Mesendoderm (in vitro differentiated cells): ENCODE data around the gene SERPINB10.
A peak's percentile ranks its signal among the peaks of the same experiment; 100 is the strongest.

ENCODE experiments used
- DNase-seq: peaks from one replicate; pipeline ENCODE4 v3.0.0; 2013
- H2AK5ac ChIP-seq: 2 replicates; pipeline ENCODE4 v1.6.1; 2013; ENCODE audit warnings: low read length, inconsistent platforms
- H2BK120ac ChIP-seq: 2 replicates; pipeline ENCODE4 v1.6.1; 2013; ENCODE audit warnings: low read depth, mild to moderate bottlenecking, low read length, moderate library complexity, mixed read lengths
- H2BK15ac ChIP-seq: replicated peaks from 2 replicates; pipeline ENCODE4 v1.6.1; 2013; ENCODE audit warnings: low read depth, mild to moderate bottlenecking, moderate library complexity
- H2BK5ac ChIP-seq: 2 replicates; pipeline ENCODE4 v1.6.1; 2013; ENCODE audit warnings: low read length, inconsistent platforms
- H3K18ac ChIP-seq: 2 replicates; pipeline ENCODE4 v1.6.1; 2013; ENCODE audit warnings: mild to moderate bottlenecking, low read length, mixed read lengths
- H3K23ac ChIP-seq: one replicate; pipeline ENCODE4 v1.6.1; 2013; ENCODE audit warnings: low read length
- H3K27ac ChIP-seq: 2 replicates; pipeline ENCODE4 v1.5.1; 2013; ENCODE audit warnings: low read depth, mild to moderate bottlenecking, inconsistent platforms, low read length, moderate library complexity
- H3K27me3 ChIP-seq: 2 replicates; pipeline ENCODE4 v1.6.1; 2013; ENCODE audit warnings: low read length, control low read depth, mild to moderate bottlenecking, inconsistent platforms; ENCODE audit not compliant: insufficient read depth, poor library complexity
- H3K36me3 ChIP-seq: 2 replicates; pipeline ENCODE4 v1.6.1; 2013; ENCODE audit warnings: low read length, inconsistent platforms; ENCODE audit not compliant: control insufficient read depth, insufficient read depth
- H3K4ac ChIP-seq: one replicate; pipeline ENCODE4 v1.6.1; 2013; ENCODE audit warnings: low read depth, mild to moderate bottlenecking, low read length, moderate library complexity
- H3K4me1 ChIP-seq: 2 replicates; pipeline ENCODE4 v1.6.1; 2013; ENCODE audit warnings: low read depth, low read length, inconsistent platforms; ENCODE audit not compliant: control insufficient read depth
- H3K4me2 ChIP-seq: 2 replicates; pipeline ENCODE4 v1.6.1; 2013; ENCODE audit warnings: low read length
- H3K4me3 ChIP-seq: 2 replicates; pipeline ENCODE4 v1.5.1; 2013; ENCODE audit warnings: mild to moderate bottlenecking, low read length
- H3K56ac ChIP-seq: one replicate; pipeline ENCODE4 v1.6.1; 2013; ENCODE audit warnings: low read length
- H3K79me1 ChIP-seq: 2 replicates; pipeline ENCODE4 v1.6.1; 2013; ENCODE audit warnings: low read length, inconsistent platforms
- H3K79me2 ChIP-seq: 2 replicates; pipeline ENCODE4 v1.6.1; 2013; ENCODE audit warnings: mild to moderate bottlenecking, low read length; ENCODE audit not compliant: control insufficient read depth, insufficient read depth
- H3K9ac ChIP-seq: 2 replicates; pipeline ENCODE4 v1.6.1; 2013; ENCODE audit warnings: low read length, inconsistent platforms
- H4K5ac ChIP-seq: one replicate; pipeline ENCODE4 v1.6.1; 2013; ENCODE audit warnings: low read length
- H4K8ac ChIP-seq: one replicate; pipeline ENCODE4 v1.6.1; 2013; ENCODE audit warnings: low read depth, mild to moderate bottlenecking, control low read depth, low read length, moderate library complexity
- WGBS: extraction: QIAGEN DNeasy Blood & Tissue Kit; methylation state at CpG from one replicate; pipeline ENCODE4 v1.1.7; 2013; ENCODE audit warnings: low lambda C conversion rate, missing lambda C conversion rate; ENCODE audit not compliant: insufficient coverage; ENCODE audit errors: extremely low coverage; 5-methylcytosine and 5-hydroxymethylcytosine counted together

SERPINB10 gene

GRCh38 chr18:63894106-63894772, 13.5 kb upstream of the SERPINB10 start:
- no peak overlapping the region for H3K27ac ChIP-seq
- H2BK15ac ChIP-seq: no peak overlapping the region
- no peak overlapping the region for H2BK120ac ChIP-seq
- no peaks in the 10 kb centered on the region for H3K36me3 ChIP-seq
- H3K4ac ChIP-seq: no peak overlapping the region
- no peak overlapping the region for H3K4me2 ChIP-seq
- no peak overlapping the region for H3K56ac ChIP-seq
- no peaks in the 10 kb centered on the region for H3K79me2 ChIP-seq
- H2BK5ac ChIP-seq: no peak overlapping the region
- no peak overlapping the region for H4K8ac ChIP-seq
- H3K9ac ChIP-seq: no peak overlapping the region
- H3K4me1 ChIP-seq: no peaks in the 10 kb centered on the region
- H3K79me1 ChIP-seq: no peaks in the 10 kb centered on the region
- H3K4me3 ChIP-seq: no peak overlapping the region
- no peak overlapping the region for H3K18ac ChIP-seq
- H2AK5ac ChIP-seq: no peak overlapping the region
- no peak for DNase-seq
- no peak overlapping the region for H4K5ac ChIP-seq
- no peak overlapping the region for H3K23ac ChIP-seq
- WGBS: no CpG with 5 or more reads among the region's 6 CpGs
- no peaks in the 10 kb centered on the region for H3K27me3 ChIP-seq

- WGBS: no CpG with 5 or more reads among the region's 6 CpGs
- no peaks in the 10 kb centered on the region for H3K27me3 ChIP-seq
Observed at GRCh38 chr18:63895190-63895589, 12.6 kb upstream of the SERPINB10 start.

GRCh38 chr18:63897072-63897471, 10.7 kb upstream of the SERPINB10 start:
- no peaks in the 10 kb centered on the region for H3K4me1 ChIP-seq
- H2BK15ac ChIP-seq: no peak overlapping the region
- H3K79me2 ChIP-seq: no peaks in the 10 kb centered on the region
- no peak overlapping the region for H2BK120ac ChIP-seq
- H4K5ac ChIP-seq: no peak overlapping the region
- no peak overlapping the region for H3K23ac ChIP-seq
- H3K27ac ChIP-seq: no peak overlapping the region
- H3K79me1 ChIP-seq: no peaks in the 10 kb centered on the region
- no peak overlapping the region for H2AK5ac ChIP-seq
- no peak overlapping the region for H3K18ac ChIP-seq
- H3K4ac ChIP-seq: no peak overlapping the region
- peak; percentile 20 for DNase-seq
- H4K8ac ChIP-seq: no peak overlapping the region
- WGBS: no CpG with 5 or more reads among the region's 4 CpGs
- H3K56ac ChIP-seq: no peak overlapping the region
- H3K4me2 ChIP-seq: no peak overlapping the region
- H3K27me3 ChIP-seq: no peaks in the 10 kb centered on the region
- H3K4me3 ChIP-seq: no peak overlapping the region
- H2BK5ac ChIP-seq: no peak overlapping the region
- H3K36me3 ChIP-seq: no peaks in the 10 kb centered on the region
- H3K9ac ChIP-seq: no peak overlapping the region

More at GRCh38 chr18:63895190-63895589, 12.6 kb upstream of the SERPINB10 start:
- H2BK15ac ChIP-seq: no peak overlapping the region
- H2AK5ac ChIP-seq: no peak overlapping the region
- H3K36me3 ChIP-seq: no peaks in the 10 kb centered on the region
- no peak overlapping the region for H3K56ac ChIP-seq
- no peak overlapping the region for H3K27ac ChIP-seq
- H3K4me1 ChIP-seq: no peaks in the 10 kb centered on the region
- no peak overlapping the region for H2BK120ac ChIP-seq
- H3K18ac ChIP-seq: no peak overlapping the region
- no peak overlapping the region for H3K4me3 ChIP-seq
- H4K8ac ChIP-seq: no peak overlapping the region
- no peak overlapping the region for H3K4ac ChIP-seq
- H2BK5ac ChIP-seq: no peak overlapping the region
- H4K5ac ChIP-seq: no peak overlapping the region
- DNase-seq: no peak
- H3K9ac ChIP-seq: no peak overlapping the region
- H3K23ac ChIP-seq: no peak overlapping the region
- H3K4me2 ChIP-seq: no peak overlapping the region
- H3K79me1 ChIP-seq: no peaks in the 10 kb centered on the region
- H3K79me2 ChIP-seq: no peaks in the 10 kb centered on the region

- H2BK5ac ChIP-seq: no peak overlapping the region
- H3K18ac ChIP-seq: no peak overlapping the region
- no peak overlapping the region for H2BK120ac ChIP-seq
- no peak overlapping the region for H3K9ac ChIP-seq
- no peak overlapping the region for H3K56ac ChIP-seq
- H3K4me1 ChIP-seq: no peaks in the 10 kb centered on the region
- no peak overlapping the region for H3K27ac ChIP-seq
- no peak overlapping the region for H2AK5ac ChIP-seq
- no peak overlapping the region for H3K4me2 ChIP-seq
- H3K4ac ChIP-seq: no peak overlapping the region
- H3K79me2 ChIP-seq: no peaks in the 10 kb centered on the region
- no peaks in the 10 kb centered on the region for H3K27me3 ChIP-seq
- no peak overlapping the region for H4K5ac ChIP-seq
- H3K36me3 ChIP-seq: no peaks in the 10 kb centered on the region
- H2BK15ac ChIP-seq: no peak overlapping the region
- no peak overlapping the region for H3K23ac ChIP-seq
- no peak for DNase-seq
- no peaks in the 10 kb centered on the region for H3K79me1 ChIP-seq
- H4K8ac ChIP-seq: no peak overlapping the region
- H3K4me3 ChIP-seq: no peak overlapping the region
Observed at GRCh38 chr18:63899206-63899605, 8.6 kb upstream of the SERPINB10 start.

GRCh38 chr18:63903851-63904570, 3.7 kb upstream of the SERPINB10 start:
- Histone ChIP-seq H4K8ac (no peak overlapping the region), H3K79me2 (no peaks in the 10 kb centered on the region), H3K23ac (no peak overlapping the region), H3K4me2 (no peak overlapping the region), H3K4me1 (no peaks in the 10 kb centered on the region), H3K9ac (no peak overlapping the region), H4K5ac (no peak overlapping the region), H3K56ac (no peak overlapping the region), H3K4ac (no peak overlapping the region), H3K27me3 (no peaks in the 10 kb centered on the region), H2BK15ac (no peak overlapping the region), H3K79me1 (no peaks in the 10 kb centered on the region), H2BK120ac (no peak overlapping the region), H3K27ac (no peak overlapping the region), H3K36me3 (no peaks in the 10 kb centered on the region), H3K18ac (no peak overlapping the region), H3K4me3 (no peak overlapping the region), H2BK5ac (no peak overlapping the region), H2AK5ac (no peak overlapping the region)
- no peak for DNase-seq
- no CpG with 5 or more reads among the region's 1 CpG for WGBS
